HL-60 (cell line): ENCODE measurements around the gene ACHE.

Source experiments
- DNase-seq, 2 experiments: peaks; one replicate each; pipeline ENCODE4 v3.0.0-alpha.2; 2010 to 2020; ENCODE audit warnings: low read depth in 1 of 2, low spot score in 1 of 2
- H3K27ac ChIP-seq: fragments of 250-450 bp; sonication (Bioruptor Pico); replicated peaks from 2 replicates; pipeline ENCODE4 v1.5.1; 2020; ENCODE audit warnings: mild to moderate bottlenecking, moderate library complexity
- H3K27me3 ChIP-seq: fragments of 250-450 bp; sonication (Bioruptor Pico); 2 replicates; pipeline ENCODE4 v1.5.1; 2021; ENCODE audit warnings: mild to moderate bottlenecking, moderate library complexity; ENCODE audit not compliant: insufficient read depth, poor library complexity, severe bottlenecking
- H3K4me3 ChIP-seq: replicated peaks from 2 replicates; pipeline ENCODE4 v1.5.1; 2011; ENCODE audit warnings: mild to moderate bottlenecking, control low read depth, low read length; ENCODE audit not compliant: insufficient read depth
- GABPA ChIP-seq: IDR thresholded peaks from 2 replicates; pipeline ENCODE4 v1.6.1; 2012; ENCODE audit warnings: low read depth
- POLR2AphosphoS5 ChIP-seq: IDR thresholded peaks from 2 replicates; pipeline ENCODE4 v1.6.1; 2012; ENCODE audit warnings: low read depth
- SPI1 ChIP-seq: IDR thresholded peaks from 2 replicates; pipeline ENCODE4 v1.6.1; 2012; ENCODE audit warnings: low read depth, mild to moderate bottlenecking, borderline replicate concordance
- TF ChIP-seq, protein P1 (sequence below): IDR thresholded peaks from one replicate; pipeline ENCODE4 v1.5.1; 2011; ENCODE audit warnings: low read length, control low read depth, inconsistent platforms; ENCODE audit not compliant: insufficient read depth
- TF ChIP-seq, protein P2 (sequence below): IDR thresholded peaks from 2 replicates; pipeline ENCODE4 v1.6.1; 2012; ENCODE audit warnings: low read depth; ENCODE audit not compliant: insufficient replicate concordance

ACHE gene

DNA sequence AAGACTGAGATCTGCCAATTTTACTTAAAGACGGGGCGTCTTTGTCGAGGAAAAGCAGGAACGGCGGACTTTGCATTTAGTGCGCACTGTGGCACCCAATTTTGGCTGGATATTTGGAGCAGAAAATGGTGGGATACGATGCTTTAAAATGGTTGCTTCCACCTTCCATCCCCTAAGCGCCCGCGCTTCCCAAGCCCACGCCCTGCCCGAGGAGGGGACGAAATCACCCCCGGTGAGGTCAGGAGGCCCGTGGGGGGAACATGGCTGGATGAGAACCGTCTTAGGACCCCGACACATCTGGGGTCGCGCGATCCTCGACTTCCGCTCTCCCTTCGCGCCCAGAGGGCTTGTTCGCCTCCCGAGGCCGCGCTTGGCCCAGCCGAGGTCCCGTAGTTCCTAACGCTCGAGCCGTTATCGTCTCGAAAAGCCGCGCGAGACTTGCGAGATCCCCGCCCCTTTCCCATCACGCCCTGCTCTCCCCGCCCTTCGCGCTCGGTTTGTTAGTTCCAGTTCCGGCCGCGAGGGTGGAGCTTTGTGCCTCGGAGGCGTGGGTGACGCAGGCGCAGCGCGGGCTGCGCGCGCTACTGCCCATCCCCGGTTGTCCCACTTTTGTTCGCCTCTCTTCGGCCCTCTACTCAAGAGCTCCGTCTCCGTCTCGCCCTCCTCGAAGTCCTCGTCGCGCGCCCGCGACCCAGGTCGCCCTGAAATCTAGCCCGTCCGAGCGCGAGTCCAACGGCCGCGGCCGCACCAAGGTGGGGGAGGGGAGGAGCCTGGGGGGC is 20.9 kb downstream of the ACHE start, which contains the start of gene SRRT:
Gene SRRT (plus strand): TSS at position 527 of the 779 bp plus-strand sequence. CDS start 488 bp downstream, outside the sequence.
- TF ChIP-seq POLR2AphosphoS5: peak; percentile 96
- TF ChIP-seq, protein P1, sequence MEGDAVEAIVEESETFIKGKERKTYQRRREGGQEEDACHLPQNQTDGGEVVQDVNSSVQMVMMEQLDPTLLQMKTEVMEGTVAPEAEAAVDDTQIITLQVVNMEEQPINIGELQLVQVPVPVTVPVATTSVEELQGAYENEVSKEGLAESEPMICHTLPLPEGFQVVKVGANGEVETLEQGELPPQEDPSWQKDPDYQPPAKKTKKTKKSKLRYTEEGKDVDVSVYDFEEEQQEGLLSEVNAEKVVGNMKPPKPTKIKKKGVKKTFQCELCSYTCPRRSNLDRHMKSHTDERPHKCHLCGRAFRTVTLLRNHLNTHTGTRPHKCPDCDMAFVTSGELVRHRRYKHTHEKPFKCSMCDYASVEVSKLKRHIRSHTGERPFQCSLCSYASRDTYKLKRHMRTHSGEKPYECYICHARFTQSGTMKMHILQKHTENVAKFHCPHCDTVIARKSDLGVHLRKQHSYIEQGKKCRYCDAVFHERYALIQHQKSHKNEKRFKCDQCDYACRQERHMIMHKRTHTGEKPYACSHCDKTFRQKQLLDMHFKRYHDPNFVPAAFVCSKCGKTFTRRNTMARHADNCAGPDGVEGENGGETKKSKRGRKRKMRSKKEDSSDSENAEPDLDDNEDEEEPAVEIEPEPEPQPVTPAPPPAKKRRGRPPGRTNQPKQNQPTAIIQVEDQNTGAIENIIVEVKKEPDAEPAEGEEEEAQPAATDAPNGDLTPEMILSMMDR: no peak
- TF ChIP-seq GABPA: peak; percentile 21; the same call in 1 of the 2 replicates
- TF ChIP-seq, protein P2, sequence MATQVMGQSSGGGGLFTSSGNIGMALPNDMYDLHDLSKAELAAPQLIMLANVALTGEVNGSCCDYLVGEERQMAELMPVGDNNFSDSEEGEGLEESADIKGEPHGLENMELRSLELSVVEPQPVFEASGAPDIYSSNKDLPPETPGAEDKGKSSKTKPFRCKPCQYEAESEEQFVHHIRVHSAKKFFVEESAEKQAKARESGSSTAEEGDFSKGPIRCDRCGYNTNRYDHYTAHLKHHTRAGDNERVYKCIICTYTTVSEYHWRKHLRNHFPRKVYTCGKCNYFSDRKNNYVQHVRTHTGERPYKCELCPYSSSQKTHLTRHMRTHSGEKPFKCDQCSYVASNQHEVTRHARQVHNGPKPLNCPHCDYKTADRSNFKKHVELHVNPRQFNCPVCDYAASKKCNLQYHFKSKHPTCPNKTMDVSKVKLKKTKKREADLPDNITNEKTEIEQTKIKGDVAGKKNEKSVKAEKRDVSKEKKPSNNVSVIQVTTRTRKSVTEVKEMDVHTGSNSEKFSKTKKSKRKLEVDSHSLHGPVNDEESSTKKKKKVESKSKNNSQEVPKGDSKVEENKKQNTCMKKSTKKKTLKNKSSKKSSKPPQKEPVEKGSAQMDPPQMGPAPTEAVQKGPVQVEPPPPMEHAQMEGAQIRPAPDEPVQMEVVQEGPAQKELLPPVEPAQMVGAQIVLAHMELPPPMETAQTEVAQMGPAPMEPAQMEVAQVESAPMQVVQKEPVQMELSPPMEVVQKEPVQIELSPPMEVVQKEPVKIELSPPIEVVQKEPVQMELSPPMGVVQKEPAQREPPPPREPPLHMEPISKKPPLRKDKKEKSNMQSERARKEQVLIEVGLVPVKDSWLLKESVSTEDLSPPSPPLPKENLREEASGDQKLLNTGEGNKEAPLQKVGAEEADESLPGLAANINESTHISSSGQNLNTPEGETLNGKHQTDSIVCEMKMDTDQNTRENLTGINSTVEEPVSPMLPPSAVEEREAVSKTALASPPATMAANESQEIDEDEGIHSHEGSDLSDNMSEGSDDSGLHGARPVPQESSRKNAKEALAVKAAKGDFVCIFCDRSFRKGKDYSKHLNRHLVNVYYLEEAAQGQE: peak; percentile 16
- TF ChIP-seq SPI1: peak; percentile 31; the same call in 1 of the 2 replicates
- Histone ChIP-seq H3K27ac (peak within 1 kb of the TSS; percentile 93), H3K4me3 (peak within 1 kb of the TSS; percentile 89), H3K27me3 (no peaks in the 10 kb centered on the region)
- peak; percentile 96 to 98 for DNase-seq

DNA sequence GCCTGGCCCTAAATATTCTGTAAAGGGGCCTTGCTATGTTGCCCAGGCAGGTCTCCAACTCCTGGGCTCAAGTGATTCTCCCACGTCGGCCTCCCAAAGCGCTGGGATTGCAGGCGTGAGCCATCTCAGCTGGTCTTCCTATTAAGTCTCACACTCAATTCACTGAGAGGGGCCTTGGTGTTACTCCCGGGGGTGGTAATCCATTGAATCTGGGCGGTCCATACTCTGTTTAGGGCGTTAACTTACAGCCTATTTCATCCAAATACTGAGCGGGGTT is 21.4 kb downstream of the ACHE start:
- Histone ChIP-seq H3K27ac (peak overlapping the region; percentile 93), H3K4me3 (peak overlapping the region; percentile 39; the same call in 1 of the 2 replicates), H3K27me3 (no peaks in the 10 kb centered on the region)
- TF ChIP-seq, protein P1: no peak
- no peak for TF ChIP-seq POLR2AphosphoS5
- TF ChIP-seq GABPA: no peak
- TF ChIP-seq SPI1: no peak
- TF ChIP-seq, protein P2: no peak
- DNase-seq: no peak

DNA sequence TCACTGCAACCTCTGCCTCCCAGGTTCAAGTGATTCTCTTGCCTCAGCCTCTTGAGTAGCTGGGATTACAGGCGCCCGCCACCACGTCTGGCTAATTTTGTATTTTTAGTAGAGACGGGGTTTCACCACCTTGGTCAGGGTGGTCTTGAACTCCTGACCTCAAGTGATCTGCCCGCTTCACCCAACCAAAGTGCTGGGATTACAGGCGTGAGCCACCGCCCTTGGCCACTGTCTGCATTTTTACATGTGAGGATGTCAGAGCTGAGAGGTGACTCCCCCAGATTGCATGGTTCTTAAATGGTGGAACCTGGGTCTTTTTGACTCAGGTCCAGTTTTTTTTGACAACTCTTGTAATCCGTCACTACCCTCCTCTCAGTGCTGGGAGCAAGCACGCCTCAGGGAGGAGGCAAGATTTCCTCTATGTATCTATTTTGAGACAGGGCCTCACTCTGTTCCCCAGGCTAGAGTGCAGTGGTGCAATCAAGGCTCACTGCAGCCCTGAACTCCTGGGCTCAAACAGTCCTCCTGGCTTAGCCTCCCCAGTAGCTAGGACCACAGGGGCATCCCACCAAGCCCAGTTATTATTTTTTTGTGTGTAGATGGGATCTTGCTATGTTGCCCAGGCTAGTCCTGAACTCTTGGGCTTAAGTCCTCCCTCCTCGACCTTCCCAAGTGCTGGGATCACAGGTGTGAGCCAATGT is 21.9 kb downstream of the ACHE start:
- Histone ChIP-seq H3K27ac (peak overlapping the region; percentile 93), H3K27me3 (no peaks in the 10 kb centered on the region), H3K4me3 (no peak overlapping the region)
- TF ChIP-seq GABPA (no peak), POLR2AphosphoS5 (peak; percentile 26; the same call in 1 of the 2 replicates)
- no peak for DNase-seq

DNA sequence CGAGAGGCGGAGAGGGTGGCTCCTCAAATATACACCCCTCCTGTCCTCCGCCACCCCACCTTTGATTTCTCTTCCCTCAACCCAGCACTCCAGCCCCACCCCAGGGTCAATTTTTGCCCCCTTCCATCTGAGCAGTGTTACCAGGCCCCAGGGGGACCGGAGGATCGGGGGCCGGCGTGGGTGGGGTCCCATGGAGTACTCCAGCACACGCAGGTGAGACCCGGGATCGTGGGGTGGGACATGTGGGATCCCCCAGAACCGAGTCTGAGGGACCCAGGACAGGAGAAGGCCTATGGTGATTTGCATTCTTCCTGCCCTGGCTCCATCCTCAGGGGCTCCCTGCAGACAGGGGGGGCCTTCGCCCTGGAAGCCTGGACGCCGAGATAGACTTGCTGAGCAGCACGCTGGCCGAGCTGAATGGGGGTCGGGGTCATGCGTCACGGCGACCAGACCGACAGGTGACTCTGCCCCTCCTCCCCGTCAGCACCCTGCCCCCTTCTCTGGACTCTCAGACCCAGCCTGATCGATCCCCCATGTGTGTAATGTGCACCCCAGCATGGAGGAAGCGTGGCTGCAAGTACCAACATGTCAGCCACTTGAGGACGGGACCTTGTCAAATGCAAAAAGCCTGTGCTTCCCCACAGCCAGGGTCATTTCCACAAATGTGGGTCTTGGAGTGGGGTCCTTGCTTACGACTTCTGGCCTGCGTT is 27.8 kb downstream of the ACHE start:
- TF ChIP-seq POLR2AphosphoS5 (no peak; the same call in 1 of the 2 replicates), GABPA (no peak), SPI1 (no peak)
- TF ChIP-seq, protein P1: no peak
- TF ChIP-seq, protein P2: no peak
- H3K27me3 ChIP-seq: no peaks in the 10 kb centered on the region
- H3K4me3 ChIP-seq: peak overlapping the region; percentile 66
- DNase-seq: peak in 1 of 2 experiments; percentile 34
- peak overlapping the region; percentile 90 for H3K27ac ChIP-seq
